PC-3 (cell line): Measurements from ENCODE around the gene EHBP1. TPM values are rescaled to one million over a fixed set of nuclear protein-coding genes. Genes with fewer than 3 reads are reported as not detected.

Experiments
- ATAC-seq: fragments of 200-7000 bp; cut with Tn5 transposase; 2 replicates; pipeline ENCODE4 v1.9.1; 2020; ENCODE audit warnings: mild to moderate bottlenecking, moderate library complexity
- BruUV-seq: library from RNA; stranded (reverse); fragments of 400-500 nt; replicated peaks from 2 replicates; lab custom pipeline; 2021; lab: Mats Ljungman, UMichigan
- CTCF ChIA-PET: fragments of 300-600 bp; sonication (Branson Sonifier 250); formaldehyde crosslinking; loops from one replicate; lab custom pipeline; 2022; ENCODE audit warnings: antibody characterized with exemption; lab: Charles Lee
- POLR2A ChIA-PET: fragments of 300-600 bp; sonication (Branson Sonifier 250); formaldehyde crosslinking; loops from one replicate; lab custom pipeline; 2022; ENCODE audit warnings: antibody characterized with exemption; ENCODE audit not compliant: unreplicated experiment; lab: Charles Lee
- DNase-seq: peaks from one replicate; pipeline ENCODE4 v3.0.0-alpha.2; 2015
- H2AFZ ChIP-seq: fragments of 300-600 bp; sonication (generic); 2 replicates; pipeline ENCODE4 v1.6.0; 2016; ENCODE audit warnings: antibody characterized with exemption, low read length
- H3F3A ChIP-seq: fragments of 300-600 bp; sonication (generic); one replicate; pipeline ENCODE4 v1.6.0; 2017; ENCODE audit warnings: antibody characterized with exemption, low read length, control low read depth, mild to moderate bottlenecking; ENCODE audit not compliant: unreplicated experiment
- H3K27ac ChIP-seq: fragments of 300-600 bp; sonication (generic); 2 replicates; pipeline ENCODE4 v1.5.1; 2016; ENCODE audit warnings: mild to moderate bottlenecking, low read length
- H3K27me3 ChIP-seq: fragments of 300-600 bp; sonication (generic); 2 replicates; pipeline ENCODE4 v1.6.1; 2016; ENCODE audit warnings: low read length, mixed read lengths
- H3K36me3 ChIP-seq: fragments of 300-600 bp; sonication (generic); 2 replicates; pipeline ENCODE4 v1.6.1; 2016; ENCODE audit warnings: low read depth, mixed run types, low read length, mixed read lengths
- H3K4me1 ChIP-seq: fragments of 300-600 bp; sonication (generic); 2 replicates; pipeline ENCODE4 v1.5.1; 2016; ENCODE audit warnings: low read length; ENCODE audit not compliant: insufficient read depth
- H3K4me2 ChIP-seq: fragments of 300-600 bp; sonication (generic); 2 replicates; pipeline ENCODE4 v1.6.0; 2016; ENCODE audit warnings: low read length
- H3K4me3 ChIP-seq: fragments of 300-600 bp; sonication (generic); 2 replicates; pipeline ENCODE4 v1.5.1; 2016; ENCODE audit warnings: mild to moderate bottlenecking, low read length, mixed read lengths
- H3K79me2 ChIP-seq: fragments of 300-600 bp; sonication (generic); 2 replicates; pipeline ENCODE4 v1.6.1; 2017; ENCODE audit warnings: low read length, mixed read lengths
- H3K9ac ChIP-seq: fragments of 300-600 bp; sonication (generic); 2 replicates; pipeline ENCODE4 v1.6.0; 2016; ENCODE audit warnings: mild to moderate bottlenecking, low read length
- H3K9me2 ChIP-seq: fragments of 300-600 bp; sonication (generic); replicated peaks from 2 replicates; pipeline ENCODE4 v1.6.1; 2016; ENCODE audit warnings: mixed run types, low read length, mixed read lengths
- H3K9me3 ChIP-seq: fragments of 300-600 bp; sonication (generic); 2 replicates; pipeline ENCODE4 v1.6.1; 2016; ENCODE audit warnings: low read length, mixed read lengths
- H4K20me1 ChIP-seq: fragments of 300-600 bp; sonication (generic); 2 replicates; pipeline ENCODE4 v1.6.1; 2016; ENCODE audit warnings: low read length, mixed read lengths
- CTCF ChIP-seq: fragments of 300-600 bp; sonication (generic); conservative IDR thresholded peaks from 2 replicates; pipeline ENCODE4 v1.5.1; 2017; ENCODE audit warnings: antibody characterized with exemption, low read depth, mild to moderate bottlenecking, low read length
- EZH2 ChIP-seq: fragments of 300-600 bp; sonication (generic); IDR thresholded peaks from one replicate; pipeline ENCODE4 v1.6.1; 2017; ENCODE audit warnings: antibody characterized with exemption, mild to moderate bottlenecking, low read length; ENCODE audit not compliant: unreplicated experiment
- EZH2phosphoT487 ChIP-seq: fragments of 300-600 bp; sonication (generic); IDR thresholded peaks from 2 replicates; pipeline ENCODE4 v1.6.1; 2018; ENCODE audit warnings: mild to moderate bottlenecking, antibody characterized with exemption, low read length, borderline replicate concordance
- intact Hi-C: fragments of 100-400 bp; cut with micrococcal nuclease; formaldehyde crosslinking; loops from 2 replicates; pipeline ENCODE4 v1.9.0; 2023
- total RNA-seq: library from RNA; depleted of rRNA; stranded (reverse); fragments of >200 nt; gene quantifications from 2 replicates; pipeline ENCODE4 v1.2.3, GENCODE V29; 2014

Gene EHBP1
- total RNA-seq, 1 experiment from 2014 or later = 25.7 TPM

DNA sequence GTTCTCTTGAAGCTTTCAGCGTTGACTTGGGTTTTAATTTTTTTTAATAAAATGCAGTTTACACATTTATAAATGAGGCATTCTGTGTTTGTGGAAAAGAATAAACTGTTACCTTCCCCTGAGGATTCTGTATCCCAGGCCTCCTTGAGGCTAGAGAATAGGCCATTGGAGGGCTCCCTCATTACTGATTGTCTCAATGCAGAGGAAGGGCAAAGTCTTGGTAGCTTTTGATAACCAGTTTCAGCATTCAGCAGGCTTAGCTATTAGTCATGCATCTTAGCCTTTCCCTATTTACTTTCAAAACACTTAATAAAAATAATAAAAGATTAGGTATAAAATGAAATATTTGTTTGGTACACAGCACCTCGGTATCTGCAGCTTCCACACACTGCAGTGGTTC, 287.0 kb downstream of the EHBP1 start:
- Histone ChIP-seq H3K9me2 (no peaks in the 10 kb centered on the region), H2AFZ (no peak overlapping the region), H3K27me3 (no peaks in the 10 kb centered on the region), H3K27ac (no peak overlapping the region), H3K4me1 (no peaks in the 10 kb centered on the region), H3K9me3 (no peaks in the 10 kb centered on the region), H3K79me2 (no peaks in the 10 kb centered on the region), H3K4me3 (no peak overlapping the region), H4K20me1 (no peaks in the 10 kb centered on the region), H3F3A (no peaks in the 10 kb centered on the region), H3K9ac (no peak overlapping the region), H3K4me2 (no peak overlapping the region), H3K36me3 (peaks cover 17% of the 10 kb centered on the region; the same call in 1 of the 2 replicates)
- ChIA-PET CTCF (interaction anchor here (0.5 kb wide), 1 partner anchor 210 kb away, joined by 3 read pairs; no protein-coding TSS in a partner anchor), POLR2A (no interaction called here)
- DNase-seq (no peak), ATAC-seq (no peak)
- intact Hi-C loops = no loop called here
- BruUV-seq = no TSS peak
- TF ChIP-seq CTCF (no peak), EZH2 (no peak), EZH2phosphoT487 (no peak)

GRCh38 chr2:62994206-62994605, 288.7 kb downstream of the EHBP1 start:
- Histone ChIP-seq H3K9me3 (no peaks in the 10 kb centered on the region), H3K9ac (no peak overlapping the region), H3K4me3 (no peak overlapping the region), H2AFZ (no peak overlapping the region), H3K79me2 (no peaks in the 10 kb centered on the region), H3K27me3 (no peaks in the 10 kb centered on the region), H4K20me1 (no peaks in the 10 kb centered on the region), H3K27ac (no peak overlapping the region), H3K9me2 (no peaks in the 10 kb centered on the region), H3K4me1 (peaks cover 8% of the 10 kb centered on the region), H3F3A (no peaks in the 10 kb centered on the region), H3K4me2 (no peak overlapping the region), H3K36me3 (peaks cover 17% of the 10 kb centered on the region; the same call in 1 of the 2 replicates)
- no TSS peak for BruUV-seq
- ChIA-PET CTCF (no interaction called here), POLR2A (no interaction called here)
- intact Hi-C loops = no loop called here
- ATAC-seq = no peak
- no peak for DNase-seq
- TF ChIP-seq EZH2 (no peak), EZH2phosphoT487 (no peak), CTCF (no peak)

DNA sequence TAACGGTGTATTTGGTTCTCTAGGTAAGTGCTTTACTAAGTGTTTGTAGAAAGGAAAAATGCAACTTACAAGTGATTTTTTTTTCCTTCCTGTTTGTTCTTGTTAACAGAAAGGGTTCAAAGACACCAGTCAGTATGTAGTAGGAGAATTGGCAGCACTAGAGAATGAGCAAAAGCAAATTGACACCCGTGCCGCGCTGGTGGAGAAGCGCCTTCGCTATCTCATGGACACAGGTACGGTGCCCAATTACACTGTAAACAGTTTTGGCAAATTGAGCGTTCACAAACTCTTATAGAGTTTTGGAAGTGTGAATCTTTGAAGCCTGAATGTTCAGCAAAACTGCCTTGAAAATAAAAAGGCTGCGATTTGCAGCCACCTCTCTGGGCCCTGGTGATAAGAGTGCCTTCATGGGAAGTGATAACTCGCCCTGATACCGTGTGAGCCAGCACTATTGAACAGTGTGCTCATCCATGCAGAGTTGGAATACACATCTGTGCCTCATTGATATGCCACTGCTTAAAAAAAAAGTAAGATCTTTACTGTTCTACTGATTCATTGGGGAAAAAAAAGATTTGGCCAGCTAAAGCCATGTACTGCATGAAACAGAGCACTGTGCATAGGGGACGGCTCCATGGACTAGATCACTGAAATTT, 291.1 kb downstream of the EHBP1 start:
- intact Hi-C loops = no loop called here
- H3K27ac ChIP-seq = no peak overlapping the region
- no peak overlapping the region for H2AFZ ChIP-seq
- ATAC-seq = no peak
- DNase-seq = no peak
- H3K4me3 ChIP-seq = no peak overlapping the region
- no peak overlapping the region for H3K9ac ChIP-seq
- TF ChIP-seq EZH2phosphoT487 (no peak), CTCF (no peak), EZH2 (no peak)
- POLR2A ChIA-PET = no interaction called here
- CTCF ChIA-PET = no interaction called here
- H3K79me2 ChIP-seq = no peaks in the 10 kb centered on the region
- H3K27me3 ChIP-seq = no peaks in the 10 kb centered on the region
- peaks cover 19% of the 10 kb centered on the region for H3K4me1 ChIP-seq
- H3K36me3 ChIP-seq = peaks cover 14% of the 10 kb centered on the region; the same call in 1 of the 2 replicates
- H3K9me2 ChIP-seq = no peaks in the 10 kb centered on the region
- no peaks in the 10 kb centered on the region for H4K20me1 ChIP-seq
- no peaks in the 10 kb centered on the region for H3F3A ChIP-seq
- H3K4me2 ChIP-seq = no peak overlapping the region
- no TSS peak for BruUV-seq
- no peaks in the 10 kb centered on the region for H3K9me3 ChIP-seq
